ENCODE measurements around the gene NOP9.

DNA sequence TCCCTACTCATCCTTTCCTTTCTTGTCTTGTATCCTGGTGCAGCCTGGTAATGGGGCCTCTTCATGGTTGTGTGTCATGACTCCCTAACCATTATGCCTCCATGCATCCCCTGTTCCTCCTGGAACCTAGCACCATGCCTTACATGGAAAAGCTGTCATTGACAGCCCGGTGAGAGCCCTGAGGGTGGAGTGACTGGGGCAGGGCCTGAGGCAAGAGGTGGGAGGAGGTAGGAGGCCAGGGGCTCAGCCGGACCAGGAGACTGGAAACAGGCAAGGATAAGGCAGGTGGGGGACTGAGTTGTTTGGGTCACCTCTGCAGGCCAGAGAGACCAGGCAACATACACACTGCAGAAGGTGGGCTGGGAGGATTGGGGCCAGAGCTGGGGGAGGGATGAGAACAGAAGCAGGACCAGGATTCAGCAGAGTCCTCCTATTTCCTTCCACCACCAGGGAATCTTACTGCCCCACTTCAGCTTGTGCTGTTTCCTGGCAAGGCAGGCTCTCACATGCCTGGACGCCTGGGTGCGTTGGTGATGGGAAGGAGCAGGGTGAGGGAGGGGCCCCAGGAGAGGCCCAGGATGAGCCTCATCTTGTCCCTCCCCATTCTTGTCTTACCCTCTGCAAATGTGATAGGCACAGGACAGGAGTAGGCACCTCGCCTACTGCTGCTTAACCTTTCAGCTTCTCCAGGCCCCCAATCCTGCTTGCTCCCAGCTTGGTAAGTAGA is 10.1 kb downstream of the NOP9 start, which contains the start of gene LTB4R2:
- TF ChIP-seq EGR1 (IDR thresholded peaks at IDR 0.05; ENCODE audit: low read depth) (no peak), EZH2 (IDR thresholded peaks at IDR 0.05) (no peak), EZH2phosphoT487 (IDR thresholded peaks at IDR 0.05; ENCODE audit: borderline replicate concordance) (no peak), SP1 (IDR thresholded peaks at IDR 0.05; ENCODE audit: low read depth) (no peak), REST (IDR thresholded peaks at IDR 0.05; ENCODE audit: low read depth) (no peak), POLR2AphosphoS5 (IDR thresholded peaks at IDR 0.05; ENCODE audit: low read depth, low read length) (no peak), ZFX (IDR thresholded peaks at IDR 0.05) (no peak), CEBPB (IDR thresholded peaks at IDR 0.05; ENCODE audit: low read depth) (no peak), RAD21 (IDR thresholded peaks at IDR 0.05; ENCODE audit: low read depth) (no peak)
- TF ChIP-seq, protein P1, sequence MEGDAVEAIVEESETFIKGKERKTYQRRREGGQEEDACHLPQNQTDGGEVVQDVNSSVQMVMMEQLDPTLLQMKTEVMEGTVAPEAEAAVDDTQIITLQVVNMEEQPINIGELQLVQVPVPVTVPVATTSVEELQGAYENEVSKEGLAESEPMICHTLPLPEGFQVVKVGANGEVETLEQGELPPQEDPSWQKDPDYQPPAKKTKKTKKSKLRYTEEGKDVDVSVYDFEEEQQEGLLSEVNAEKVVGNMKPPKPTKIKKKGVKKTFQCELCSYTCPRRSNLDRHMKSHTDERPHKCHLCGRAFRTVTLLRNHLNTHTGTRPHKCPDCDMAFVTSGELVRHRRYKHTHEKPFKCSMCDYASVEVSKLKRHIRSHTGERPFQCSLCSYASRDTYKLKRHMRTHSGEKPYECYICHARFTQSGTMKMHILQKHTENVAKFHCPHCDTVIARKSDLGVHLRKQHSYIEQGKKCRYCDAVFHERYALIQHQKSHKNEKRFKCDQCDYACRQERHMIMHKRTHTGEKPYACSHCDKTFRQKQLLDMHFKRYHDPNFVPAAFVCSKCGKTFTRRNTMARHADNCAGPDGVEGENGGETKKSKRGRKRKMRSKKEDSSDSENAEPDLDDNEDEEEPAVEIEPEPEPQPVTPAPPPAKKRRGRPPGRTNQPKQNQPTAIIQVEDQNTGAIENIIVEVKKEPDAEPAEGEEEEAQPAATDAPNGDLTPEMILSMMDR (IDR thresholded peaks at IDR 0.05 in 2 of 3, conservative IDR thresholded peaks at IDR 0.05 in 1 of 3; ENCODE audit: borderline replicate concordance in 1 of 3, insufficient read depth in 1 of 3, low read depth in 2 of 3, low read length in 2 of 3): no peak
